ENCODE results near the gene ABCA10. TPM values are rescaled to one million over a fixed set of nuclear protein-coding genes. Genes with fewer than 3 reads are reported as not detected.
A peak's percentile ranks its signal among the peaks of the same experiment; 100 is the strongest.

Gene ABCA10
- total RNA-seq, 1 donor from 2014 or later = 0.79 TPM

- H3K36me3 ChIP-seq (ENCODE audit: control insufficient read depth, insufficient read depth, low read length) = no peaks in the 10 kb centered on the region
- TF ChIP-seq, protein P1, sequence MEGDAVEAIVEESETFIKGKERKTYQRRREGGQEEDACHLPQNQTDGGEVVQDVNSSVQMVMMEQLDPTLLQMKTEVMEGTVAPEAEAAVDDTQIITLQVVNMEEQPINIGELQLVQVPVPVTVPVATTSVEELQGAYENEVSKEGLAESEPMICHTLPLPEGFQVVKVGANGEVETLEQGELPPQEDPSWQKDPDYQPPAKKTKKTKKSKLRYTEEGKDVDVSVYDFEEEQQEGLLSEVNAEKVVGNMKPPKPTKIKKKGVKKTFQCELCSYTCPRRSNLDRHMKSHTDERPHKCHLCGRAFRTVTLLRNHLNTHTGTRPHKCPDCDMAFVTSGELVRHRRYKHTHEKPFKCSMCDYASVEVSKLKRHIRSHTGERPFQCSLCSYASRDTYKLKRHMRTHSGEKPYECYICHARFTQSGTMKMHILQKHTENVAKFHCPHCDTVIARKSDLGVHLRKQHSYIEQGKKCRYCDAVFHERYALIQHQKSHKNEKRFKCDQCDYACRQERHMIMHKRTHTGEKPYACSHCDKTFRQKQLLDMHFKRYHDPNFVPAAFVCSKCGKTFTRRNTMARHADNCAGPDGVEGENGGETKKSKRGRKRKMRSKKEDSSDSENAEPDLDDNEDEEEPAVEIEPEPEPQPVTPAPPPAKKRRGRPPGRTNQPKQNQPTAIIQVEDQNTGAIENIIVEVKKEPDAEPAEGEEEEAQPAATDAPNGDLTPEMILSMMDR (IDR thresholded peaks at IDR 0.05; ENCODE audit: insufficient read depth, low read length, severe bottlenecking) = no peak
- no peak for DNase-seq (ENCODE audit: low read depth)
- FAIRE-seq = no peak
- H3K4me3 ChIP-seq (ENCODE audit: low read depth, low read length) = no peak overlapping the region
- no peaks in the 10 kb centered on the region for H3K27me3 ChIP-seq (ENCODE audit: control insufficient read depth, insufficient read depth, low read length)
These were observed 41.3 kb downstream of the ABCA10 start for GRCh38 chr17:69187294-69187693.

- H3K36me3 ChIP-seq (ENCODE audit: control insufficient read depth, insufficient read depth, low read length) = no peaks in the 10 kb centered on the region
- TF ChIP-seq, protein P1 (IDR thresholded peaks at IDR 0.05; ENCODE audit: insufficient read depth, low read length, severe bottlenecking) = no peak
- H3K27me3 ChIP-seq (ENCODE audit: control insufficient read depth, insufficient read depth, low read length) = no peaks in the 10 kb centered on the region
- DNase-seq (ENCODE audit: low read depth) (peak; percentile 51), FAIRE-seq (no peak)
- no peak overlapping the region for H3K4me3 ChIP-seq (ENCODE audit: low read depth, low read length)
These were observed 49.2 kb downstream of the ABCA10 start for GRCh38 chr17:69179227-69179952.

DNA sequence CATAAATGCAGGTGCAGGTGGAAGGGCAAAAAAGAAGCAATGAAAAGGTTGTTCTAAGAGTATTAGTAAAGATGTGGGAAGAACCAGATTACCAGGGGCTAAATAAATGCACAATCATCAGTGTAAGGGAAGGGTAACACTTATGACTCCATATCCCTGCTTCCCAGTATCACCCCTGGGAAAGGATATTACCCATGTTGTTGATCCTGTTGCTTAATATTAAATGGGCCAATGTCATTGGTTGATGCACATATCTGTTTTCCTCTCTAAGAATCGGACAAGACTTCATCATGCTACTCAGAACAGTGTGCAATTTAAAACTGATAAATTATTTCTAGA, 52.2 kb downstream of the ABCA10 start:
- no peaks in the 10 kb centered on the region for H3K27me3 ChIP-seq (ENCODE audit: control insufficient read depth, insufficient read depth, low read length)
- no peak for FAIRE-seq
- H3K4me3 ChIP-seq (ENCODE audit: low read depth, low read length) = no peak overlapping the region
- H3K36me3 ChIP-seq (ENCODE audit: control insufficient read depth, insufficient read depth, low read length) = no peaks in the 10 kb centered on the region
- TF ChIP-seq, protein P1 (IDR thresholded peaks at IDR 0.05; ENCODE audit: insufficient read depth, low read length, severe bottlenecking) = no peak
- peak; percentile 54 for DNase-seq (ENCODE audit: low read depth)

DNA sequence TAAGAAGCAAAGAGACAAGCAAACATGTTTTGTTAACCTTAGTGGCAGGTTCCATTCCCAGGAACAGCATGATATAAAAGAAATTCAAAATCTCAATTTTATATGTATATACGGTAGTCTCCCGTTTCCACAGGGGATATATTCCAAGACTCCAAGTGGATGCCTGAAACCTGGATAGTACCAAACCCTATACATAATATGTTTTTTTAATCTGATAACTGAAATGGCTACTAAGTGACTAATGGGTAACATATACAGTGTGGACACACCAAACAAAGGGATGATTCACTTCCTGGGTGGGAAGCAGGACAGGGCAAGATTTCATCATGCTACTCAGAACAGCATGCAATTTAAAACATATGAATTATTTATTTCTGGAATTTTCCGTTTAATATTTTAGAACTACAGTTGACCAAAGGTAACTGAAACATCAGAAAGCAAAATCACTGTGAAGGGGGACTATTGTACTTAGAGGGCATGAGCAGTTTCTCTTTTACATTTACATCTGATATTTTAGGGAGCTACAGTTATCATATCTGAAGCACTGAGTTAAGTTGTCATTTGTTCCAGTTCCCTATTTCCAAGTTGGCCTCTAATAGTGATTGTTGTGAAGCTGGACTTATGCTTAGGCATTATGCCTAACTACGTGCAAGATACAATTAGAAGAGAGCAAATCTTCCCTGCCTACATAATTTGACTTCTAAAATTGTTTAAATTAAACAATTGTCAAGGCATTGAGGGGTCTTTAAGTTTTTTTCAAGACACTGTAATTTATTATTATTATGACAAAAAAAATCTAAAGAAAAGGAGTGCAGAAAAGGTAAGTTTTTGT, 52.8 kb downstream of the ABCA10 start:
- Histone ChIP-seq H3K36me3 (ENCODE audit: control insufficient read depth, insufficient read depth, low read length) (no peaks in the 10 kb centered on the region), H3K27me3 (ENCODE audit: control insufficient read depth, insufficient read depth, low read length) (no peaks in the 10 kb centered on the region), H3K4me3 (ENCODE audit: low read depth, low read length) (no peak overlapping the region)
- DNase-seq (ENCODE audit: low read depth) = peak; percentile 94
- TF ChIP-seq, protein P1 (IDR thresholded peaks at IDR 0.05; ENCODE audit: insufficient read depth, low read length, severe bottlenecking) = no peak
- no peak for FAIRE-seq

DNA sequence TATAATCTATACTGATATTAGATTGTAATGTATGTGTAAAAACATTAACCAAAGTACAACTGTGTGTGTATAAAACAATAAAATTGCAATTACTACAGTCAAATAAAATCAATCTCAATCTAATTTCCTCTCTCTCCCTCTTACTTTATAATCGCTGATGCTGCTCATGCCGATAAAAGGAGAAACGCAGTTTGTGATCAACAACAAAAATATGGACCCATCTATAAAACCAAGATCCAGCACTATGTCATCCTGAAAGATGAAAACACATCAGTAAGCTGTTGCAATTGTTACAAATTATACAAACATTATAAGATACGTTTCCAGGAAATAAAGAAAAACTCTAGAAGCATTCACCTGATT, 53.4 kb downstream of the ABCA10 start:
- DNase-seq (ENCODE audit: low read depth) (no peak), FAIRE-seq (no peak)
- TF ChIP-seq, protein P1 (IDR thresholded peaks at IDR 0.05; ENCODE audit: insufficient read depth, low read length, severe bottlenecking) = no peak

More for the DNA sequence above, 53.4 kb downstream of the ABCA10 start:
- Histone ChIP-seq H3K36me3 (ENCODE audit: control insufficient read depth, insufficient read depth, low read length) (no peaks in the 10 kb centered on the region), H3K27me3 (ENCODE audit: control insufficient read depth, insufficient read depth, low read length) (no peaks in the 10 kb centered on the region), H3K4me3 (ENCODE audit: low read depth, low read length) (no peak overlapping the region)

Data from bronchial epithelial cell (primary cell).